Frontal cortex (tissue), 4 donors: ENCODE results near the gene SKIC8. TPM values are rescaled to one million over a fixed set of nuclear protein-coding genes. Genes with fewer than 3 reads are reported as not detected.
A peak's percentile ranks its signal among the peaks of the same experiment; 100 is the strongest.

Experiments used
- DNase-seq, 2 donors: peaks; one replicate each; pipeline ENCODE4 v3.0.0; 2012; ENCODE audit warnings: low spot score in 2 of 2
- FAIRE-seq: peaks from 2 replicates; lab custom pipeline; 2012; peaks lifted over from hg19 to GRCh38; lab: Jason Lieb, UNC
- total RNA-seq: library from RNA; depleted of rRNA; stranded (reverse); fragments of >200 nt; gene quantifications from one replicate; pipeline ENCODE4 v1.2.3, GENCODE V29; 2014
- donor health status: control.
- donor health status: control.
- donor health status: control.

Gene SKIC8
- total RNA-seq, result 53.0 TPM

DNA sequence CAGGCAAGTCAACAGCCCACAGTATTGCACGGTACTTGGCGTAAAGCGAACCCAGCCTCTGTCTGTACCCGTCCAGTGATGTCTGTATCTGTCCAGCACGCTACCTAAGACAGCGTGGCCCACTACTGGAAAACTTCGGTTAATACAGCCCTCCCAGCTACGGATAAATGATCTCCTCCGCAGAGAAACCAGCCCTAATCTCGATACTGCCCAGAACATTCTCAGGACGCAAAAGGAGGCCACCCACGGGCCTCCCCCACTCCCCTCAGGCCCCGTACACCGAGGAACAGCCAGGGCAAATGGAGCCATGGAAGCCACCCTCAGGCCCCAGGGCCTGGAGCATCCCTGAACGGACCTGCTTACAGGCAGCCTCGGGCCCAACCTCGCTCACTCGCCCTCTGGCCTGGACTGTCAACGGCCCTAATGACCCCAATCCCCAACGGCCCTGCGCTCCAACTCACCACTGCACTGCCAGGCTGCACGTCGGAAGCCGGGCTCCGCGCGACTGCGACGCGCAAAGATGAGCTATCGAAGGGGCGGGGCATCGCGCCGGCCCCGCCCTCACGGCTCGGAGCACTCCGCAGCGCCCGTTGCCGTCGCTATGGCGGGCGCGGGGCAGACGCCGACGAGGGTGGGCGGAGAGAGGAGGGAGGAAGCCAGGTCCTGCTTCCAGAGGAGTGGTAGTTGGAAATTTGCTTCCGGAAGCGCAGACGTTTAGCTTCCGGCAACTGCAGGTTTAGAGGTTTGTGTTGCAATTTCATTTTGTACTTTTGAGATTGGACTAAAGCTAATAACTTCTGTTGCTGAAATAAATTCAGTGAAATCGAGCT is at the start of gene SKIC8:
TSS of gene SKIC8 (minus strand) at position 509 of the 830 bp plus-strand sequence. CDS start 3,923 bp downstream, outside the sequence.
- no peak for FAIRE-seq
- peak; percentile 84 to 94 for DNase-seq

DNA sequence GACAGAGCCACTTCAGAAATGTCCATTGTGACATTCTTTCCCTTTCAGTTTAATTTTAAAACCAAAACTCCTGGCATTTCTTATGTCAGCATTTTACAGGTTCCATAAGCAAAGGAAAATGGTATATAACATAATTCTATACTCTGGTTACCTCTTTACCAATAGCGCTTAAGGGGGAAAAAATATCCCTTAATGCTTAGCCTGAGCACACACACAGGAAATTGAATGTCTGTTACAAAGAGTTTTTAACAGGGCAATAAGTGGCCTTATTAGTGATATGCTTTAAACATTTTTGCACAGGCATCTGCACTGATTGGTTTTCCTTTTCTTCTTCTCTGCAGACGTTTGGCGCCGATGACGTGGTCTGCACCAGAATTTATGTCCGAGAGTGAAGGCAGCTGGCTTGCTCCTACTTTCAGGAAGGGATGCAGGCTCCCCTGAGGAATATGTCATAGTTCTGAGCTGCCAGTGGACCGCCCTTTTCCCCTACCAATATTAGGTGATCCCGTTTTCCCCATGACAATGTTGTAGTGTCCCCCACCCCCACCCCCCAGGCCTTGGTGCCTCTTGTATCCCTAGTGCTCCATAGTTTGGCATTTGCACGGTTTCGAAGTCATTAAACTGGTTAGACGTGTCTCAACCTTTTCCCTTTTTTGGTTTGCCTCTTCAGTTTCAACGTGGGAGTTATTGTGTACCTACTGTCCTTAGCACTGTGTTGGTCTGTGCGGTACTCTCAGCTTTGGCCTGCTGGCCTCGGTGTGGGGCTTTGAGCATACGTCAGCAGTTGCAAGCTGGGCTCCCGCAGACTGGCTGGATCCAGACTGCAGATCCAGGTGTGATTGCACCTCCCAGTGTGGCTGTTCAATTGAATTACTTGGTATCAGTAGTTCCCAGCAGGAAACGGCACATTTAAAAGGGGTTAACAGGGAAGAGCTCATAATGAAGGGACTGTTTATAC is 48.5 kb upstream of the SKIC8 start:
- FAIRE-seq (no peak), DNase-seq (no peak)

DNA sequence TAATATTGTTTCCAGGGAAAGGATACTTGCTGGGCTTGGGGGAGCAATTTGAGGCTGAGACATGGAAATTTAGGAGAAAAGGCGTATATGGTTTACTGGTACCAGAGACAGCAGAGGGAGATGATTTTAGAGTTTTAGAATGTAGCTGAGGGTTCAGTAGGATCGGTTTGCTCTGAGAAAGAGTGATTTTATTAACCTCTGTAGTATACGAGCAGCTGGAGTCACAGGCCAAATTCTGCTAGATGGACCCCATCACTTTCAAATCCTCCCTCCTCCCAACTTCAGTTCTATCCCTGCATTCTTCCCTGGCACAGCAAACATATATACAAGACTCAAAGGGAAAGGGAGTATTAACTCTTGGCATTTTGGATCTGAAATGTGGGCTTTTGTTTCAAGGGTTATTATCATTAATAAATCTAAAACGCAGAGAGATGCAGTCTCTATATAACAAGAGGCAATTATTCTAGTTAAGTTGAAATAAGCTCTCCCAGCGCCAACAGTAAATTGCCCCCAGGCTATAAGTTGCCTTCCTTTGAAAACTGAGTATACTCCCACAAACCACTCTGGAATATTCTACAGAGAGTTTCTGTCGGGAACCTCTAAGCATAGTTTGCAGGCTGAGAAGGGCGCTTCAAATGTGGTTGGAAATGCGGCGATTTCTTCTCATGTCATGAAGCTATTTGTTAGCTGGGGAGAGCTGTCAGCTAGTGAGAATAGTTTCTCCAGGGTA is 46.2 kb upstream of the SKIC8 start:
- FAIRE-seq, result no peak

DNA sequence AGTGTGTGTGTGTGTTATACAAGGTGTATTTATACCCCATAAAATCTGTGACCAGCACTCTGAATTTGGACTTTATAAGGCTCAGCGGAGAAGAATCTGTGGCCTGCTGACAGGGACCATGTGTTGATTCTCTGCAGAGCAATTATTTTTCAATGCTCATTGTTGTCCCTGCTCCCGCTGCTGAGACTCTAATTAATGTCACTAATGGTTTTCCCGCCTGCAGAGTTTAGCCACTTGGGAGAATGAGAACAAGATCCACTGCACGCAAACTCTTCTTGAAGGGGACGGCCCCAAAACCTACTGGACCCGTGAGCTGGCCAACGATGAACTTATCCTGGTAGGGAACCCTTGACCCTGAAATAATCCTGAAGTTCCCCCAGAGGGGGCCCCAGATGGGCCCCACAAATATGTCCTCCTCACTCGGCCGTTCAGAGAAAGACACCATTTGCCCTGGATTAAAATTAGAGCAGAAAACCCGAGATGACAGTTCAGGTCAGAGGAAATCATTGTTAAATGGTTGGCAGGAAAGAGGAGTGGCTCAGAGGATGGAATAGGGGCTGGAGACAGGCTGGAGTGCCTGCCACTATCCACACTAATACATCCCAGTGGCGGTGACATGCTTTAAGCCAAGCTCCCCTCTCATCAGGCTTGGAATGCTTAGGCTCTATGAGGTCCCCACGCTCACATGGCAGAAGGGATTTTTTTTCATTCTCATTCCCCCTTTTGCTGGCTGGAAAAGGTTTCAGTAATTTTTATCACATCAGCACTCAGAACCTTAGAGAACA is 44.1 kb upstream of the SKIC8 start:
- DNase-seq, result no peak
- FAIRE-seq, result no peak

More for the DNA sequence above, 46.2 kb upstream of the SKIC8 start:
- DNase-seq, result no peak

DNA sequence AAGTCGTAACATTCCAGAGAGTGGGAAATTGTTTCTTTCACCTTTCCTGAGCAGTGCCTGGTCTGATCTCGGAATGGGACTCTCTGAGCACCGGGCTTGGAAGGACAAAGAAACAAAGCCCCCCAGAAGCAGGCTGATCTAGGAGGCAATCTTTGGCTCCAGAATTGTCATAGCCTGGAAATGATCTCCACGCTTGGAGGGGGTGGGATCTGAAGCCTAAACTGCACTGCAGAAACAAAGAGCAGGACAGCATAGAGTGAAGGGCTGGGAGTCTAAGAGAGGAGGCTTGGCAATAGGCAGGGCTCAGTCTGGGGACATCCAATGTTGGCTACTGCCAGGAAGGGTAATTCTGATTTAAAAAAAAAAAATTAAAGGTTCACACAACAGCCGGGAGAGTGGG is 42.6 kb upstream of the SKIC8 start:
- DNase-seq (no peak), FAIRE-seq (no peak)

DNA sequence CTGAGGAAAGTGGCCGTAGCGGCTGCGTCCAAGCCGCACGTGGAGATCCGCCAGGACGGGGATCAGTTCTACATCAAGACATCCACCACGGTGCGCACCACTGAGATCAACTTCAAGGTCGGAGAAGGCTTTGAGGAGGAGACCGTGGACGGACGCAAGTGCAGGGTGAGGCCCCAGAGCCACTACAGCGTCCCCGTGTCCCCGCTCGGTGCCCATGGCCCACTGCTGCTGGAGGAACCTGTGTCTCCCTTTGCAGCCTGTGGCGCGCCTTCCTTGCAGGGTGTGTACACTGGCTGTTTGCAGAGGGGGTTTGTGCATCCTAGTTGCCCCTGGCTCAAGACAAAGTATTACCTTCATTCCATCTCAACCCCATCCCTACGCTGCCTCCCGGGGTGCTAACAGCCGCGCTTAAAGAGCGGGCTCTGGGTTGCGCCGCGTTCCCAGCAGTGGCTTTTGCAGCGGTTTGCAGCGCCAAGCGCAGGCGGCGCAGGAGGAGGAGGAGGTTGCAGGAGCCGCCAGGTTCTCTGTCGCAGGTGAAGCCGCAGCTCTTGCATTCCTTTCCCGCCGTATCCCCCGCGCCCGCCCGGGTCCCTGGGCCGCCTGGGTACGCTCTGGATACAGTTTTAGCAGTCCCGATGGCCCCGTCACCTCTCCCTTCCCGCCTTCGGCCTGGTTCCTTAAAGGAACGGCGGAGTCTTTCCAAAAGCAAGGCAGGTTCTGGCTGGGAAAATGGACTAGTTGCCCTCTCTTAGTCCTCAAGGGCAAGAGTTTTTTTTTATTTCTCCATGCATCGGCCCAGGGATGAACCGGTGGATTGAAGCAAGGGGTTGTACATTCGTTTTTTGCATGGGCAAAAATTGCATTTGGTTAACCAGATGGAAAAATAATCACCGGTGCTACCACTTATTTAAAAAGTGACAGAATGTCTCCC is 41.9 kb upstream of the SKIC8 start:
- DNase-seq (no peak), FAIRE-seq (no peak)

DNA sequence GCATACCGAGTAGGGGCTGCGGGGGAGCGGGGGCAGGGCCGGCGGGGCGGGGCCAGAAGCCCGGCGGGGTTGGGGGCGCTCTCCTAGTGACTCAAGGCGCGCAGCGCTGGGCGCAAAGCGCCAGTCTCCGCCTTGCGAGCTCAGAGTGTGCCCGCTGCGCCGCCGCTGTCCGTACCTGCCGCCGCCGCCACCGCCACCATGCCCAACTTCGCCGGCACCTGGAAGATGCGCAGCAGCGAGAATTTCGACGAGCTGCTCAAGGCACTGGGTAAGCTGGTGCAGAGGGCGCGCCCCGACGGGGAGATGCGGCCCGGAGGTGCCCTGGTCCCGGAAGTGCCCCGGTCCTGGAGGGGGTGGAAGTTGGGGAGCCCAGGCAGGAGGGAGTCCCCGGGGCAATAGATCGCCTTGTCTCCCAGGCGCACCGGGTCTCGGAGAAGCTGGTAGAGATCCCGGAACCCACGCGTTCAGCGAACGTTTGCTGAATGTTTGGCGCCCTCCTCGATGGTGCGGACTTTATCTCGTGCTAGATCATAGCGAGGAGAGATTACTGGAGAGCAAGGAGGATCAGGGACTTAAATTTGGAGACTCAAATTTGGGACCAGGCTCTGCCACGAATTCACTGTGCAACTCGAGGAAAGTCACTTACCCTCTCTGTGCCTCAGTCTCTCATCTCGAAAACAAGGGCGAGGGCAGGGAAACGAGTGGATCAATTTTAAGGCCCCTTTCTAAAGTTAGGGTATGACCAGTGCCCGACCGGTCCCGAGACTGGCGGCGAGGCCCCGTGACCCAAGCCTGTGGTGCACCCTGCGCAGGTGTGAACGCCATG is 41.0 kb upstream of the SKIC8 start, which contains the start of gene CRABP1:
TSS of gene CRABP1 (plus strand) at position 123 of the 826 bp plus-strand sequence. CDS start at position 199, 76 bp downstream.
- no peak for FAIRE-seq
- no peak for DNase-seq

DNA sequence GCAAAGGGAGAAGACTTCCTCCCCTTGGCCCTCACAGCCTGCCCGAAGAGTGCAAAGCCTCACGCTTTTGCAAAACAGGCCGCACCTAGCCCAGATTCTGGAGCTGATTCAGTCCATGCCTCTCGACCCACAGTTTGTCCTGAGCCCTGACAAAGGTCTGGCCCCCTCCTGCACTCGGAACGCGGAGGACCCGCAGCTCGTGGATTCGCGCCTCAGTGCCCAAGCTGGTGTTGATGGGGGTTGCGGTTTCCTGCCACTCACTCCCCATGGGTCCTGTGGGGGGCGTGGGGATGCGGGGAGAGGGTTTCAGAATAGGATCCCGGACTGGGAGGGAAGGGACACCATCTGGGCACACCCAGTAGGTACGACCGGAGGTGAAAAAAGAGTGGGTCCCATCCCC is 40.1 kb upstream of the SKIC8 start:
- DNase-seq (no peak), FAIRE-seq (no peak)

DNA sequence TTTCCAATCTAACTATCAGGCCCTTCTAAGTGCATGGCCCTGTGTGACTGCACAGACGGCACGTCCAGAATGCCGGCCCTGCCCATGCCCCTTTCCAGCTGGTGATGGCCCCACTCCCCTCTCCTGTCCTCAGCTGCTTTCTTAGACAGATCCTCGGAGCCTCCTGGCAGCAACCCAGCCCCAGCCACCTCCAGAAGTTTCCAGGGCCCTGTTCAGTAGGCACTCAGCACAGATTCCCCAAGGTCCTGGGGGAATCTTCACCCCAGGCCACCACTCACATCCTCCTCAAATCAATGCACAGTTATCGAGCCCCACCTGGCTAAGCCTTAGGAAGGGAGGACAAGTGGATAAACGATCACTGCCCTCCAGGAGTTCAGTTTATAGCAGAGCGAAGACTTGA is 39.4 kb upstream of the SKIC8 start:
- FAIRE-seq, result no peak
- no peak for DNase-seq

DNA sequence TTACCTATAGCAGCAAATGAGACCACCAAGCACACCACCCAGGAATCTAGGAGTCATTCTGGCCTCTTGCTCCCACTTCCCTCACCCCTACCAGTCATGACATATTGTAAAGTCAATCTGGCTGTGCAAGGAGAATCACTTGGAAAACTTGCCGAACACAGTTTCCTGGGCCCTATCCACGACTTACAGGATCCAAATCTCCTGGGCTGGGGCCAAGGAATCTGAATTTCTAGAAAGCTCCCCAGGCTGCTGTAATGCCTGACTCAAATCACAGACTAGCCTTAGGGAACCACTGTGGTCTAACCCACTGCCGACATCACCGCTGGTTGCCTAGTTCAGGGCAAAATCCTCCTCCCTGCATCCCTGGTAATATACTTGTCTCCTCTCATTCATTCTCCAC is 36.6 kb upstream of the SKIC8 start:
- DNase-seq, result no peak
- no peak for FAIRE-seq

DNA sequence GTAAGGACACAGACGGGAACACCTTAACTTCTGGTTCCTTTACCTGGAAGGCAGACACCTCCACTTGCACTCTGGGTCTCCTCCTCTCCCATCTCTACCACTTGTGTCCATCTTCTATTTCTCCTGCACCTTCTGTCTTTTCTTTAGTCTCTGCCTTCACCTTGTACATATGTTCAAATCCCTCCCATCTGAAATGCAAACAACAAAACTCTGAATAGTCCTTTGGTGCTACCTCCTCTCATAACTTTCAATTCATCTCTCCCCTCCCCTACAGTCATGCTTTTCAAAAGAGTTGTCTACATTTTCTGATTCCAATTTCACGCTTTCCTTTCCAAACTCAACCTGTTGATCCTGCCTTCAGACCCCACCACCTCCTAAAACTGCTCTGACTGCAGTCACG is 35.4 kb upstream of the SKIC8 start:
- no peak for FAIRE-seq
- DNase-seq, result no peak

DNA sequence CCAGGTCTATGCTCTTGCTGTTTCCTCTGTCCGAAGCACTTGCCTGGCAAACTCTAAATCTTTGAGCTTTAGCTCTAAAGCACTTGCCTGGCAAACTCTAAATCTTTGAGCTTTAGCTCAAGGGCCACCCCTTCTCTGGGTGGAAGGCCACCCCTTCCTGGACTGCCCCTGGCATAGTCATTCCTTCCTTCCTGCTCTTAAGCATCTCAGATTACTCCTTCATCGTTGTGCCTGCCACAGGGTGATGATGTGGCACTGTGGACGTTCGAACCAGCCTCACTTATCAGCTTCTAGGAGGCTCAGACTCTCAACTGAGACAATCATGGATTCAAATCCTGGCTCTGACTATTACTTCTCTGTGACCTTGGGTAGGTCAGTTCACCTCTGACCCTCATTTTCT is 30.2 kb upstream of the SKIC8 start:
- FAIRE-seq (no peak), DNase-seq (no peak)

DNA sequence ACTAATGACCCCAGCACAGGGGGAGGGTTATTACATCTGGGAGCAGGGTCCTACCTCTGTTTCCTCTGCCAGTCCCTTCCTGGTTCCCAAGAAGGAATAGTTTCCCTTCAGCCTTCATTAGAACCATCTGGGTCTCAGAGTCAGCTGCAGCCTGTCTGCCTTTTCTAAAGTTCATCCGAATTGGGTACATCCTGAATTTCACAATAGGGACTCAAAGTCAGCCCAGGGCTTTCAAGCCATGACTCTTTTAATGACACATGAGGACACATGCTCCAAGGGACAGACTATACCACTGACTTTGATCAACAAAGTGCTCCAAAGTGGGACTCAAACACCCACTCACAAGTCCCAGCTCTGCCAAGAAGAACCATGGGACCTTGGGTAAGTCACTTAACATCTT is 28.1 kb upstream of the SKIC8 start:
- FAIRE-seq, result no peak
- no peak for DNase-seq

DNA sequence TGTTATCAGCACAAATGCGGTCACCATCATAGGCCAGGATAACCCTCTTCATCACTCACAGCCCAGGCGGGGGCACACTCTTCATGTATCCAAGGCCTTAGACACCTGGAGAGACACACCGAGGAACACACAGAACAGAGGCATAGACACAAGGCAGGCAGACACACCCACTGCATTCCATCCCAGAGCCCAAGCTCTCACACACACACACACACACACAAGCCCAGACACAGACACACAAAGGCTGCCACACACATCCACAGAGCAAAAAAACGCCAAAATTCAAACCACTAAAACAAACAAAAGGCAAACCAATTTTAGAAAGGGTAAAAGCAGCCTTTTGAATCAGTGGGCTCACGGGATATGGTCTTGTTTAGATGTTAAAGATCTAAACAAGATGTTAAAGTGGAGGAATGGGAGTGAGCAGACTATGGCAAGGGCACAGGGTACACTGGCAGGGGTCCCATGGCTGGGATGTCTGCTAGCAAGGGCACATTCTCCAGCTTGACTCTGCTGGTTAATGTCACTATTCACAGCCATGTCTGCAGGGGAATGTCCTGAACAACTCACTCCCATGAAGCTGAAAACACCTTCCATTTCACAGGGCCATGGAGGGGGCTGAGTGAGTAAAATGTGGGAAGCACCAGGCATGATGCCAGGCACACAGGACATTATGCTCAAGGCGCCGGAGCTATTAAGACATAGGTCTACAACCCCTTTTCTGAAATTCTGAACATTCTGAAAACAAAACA is 25.9 kb upstream of the SKIC8 start:
- no peak for DNase-seq
- FAIRE-seq, result no peak

DNA sequence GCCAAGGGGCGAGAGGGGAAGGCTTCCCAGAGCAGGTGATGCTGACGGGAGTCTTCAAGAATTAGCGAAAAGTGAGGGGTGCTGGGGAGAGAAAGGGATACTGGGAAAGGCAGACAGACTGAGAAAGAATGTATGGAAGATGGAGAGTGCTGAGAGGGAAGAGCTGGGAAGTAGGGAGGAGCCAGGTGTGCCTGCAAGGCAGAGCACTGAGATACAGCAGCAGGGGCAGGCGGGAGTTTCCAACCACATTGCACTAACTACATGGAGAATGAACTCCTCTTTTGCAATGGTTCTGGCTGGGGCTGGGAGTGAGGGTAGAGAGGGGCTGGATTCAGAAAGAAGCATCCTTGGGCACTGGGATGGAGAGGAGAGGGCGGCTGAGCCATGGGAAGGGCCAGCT is 24.7 kb upstream of the SKIC8 start:
- FAIRE-seq, result no peak
- no peak for DNase-seq

DNA sequence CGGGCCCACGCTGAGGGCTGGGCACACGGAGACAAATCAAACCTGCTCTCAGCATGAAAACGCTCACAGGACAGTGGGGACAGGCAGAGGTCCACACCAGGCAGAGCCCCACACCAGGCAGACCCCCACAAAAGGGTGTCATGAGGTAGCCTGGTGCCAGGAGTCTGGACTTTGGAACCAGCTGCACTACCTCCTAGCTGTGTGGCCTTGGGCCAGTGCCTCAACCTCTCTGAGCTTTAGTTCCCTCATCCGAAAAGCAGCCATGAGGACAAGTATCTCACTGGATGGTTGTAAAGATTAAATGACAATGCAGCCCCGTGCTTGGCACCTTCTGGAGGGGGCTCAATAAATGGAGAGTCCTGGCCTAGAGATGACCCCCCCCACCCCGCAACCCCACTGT is 24.3 kb upstream of the SKIC8 start:
- DNase-seq (no peak), FAIRE-seq (no peak)
